GM12873 (cell line): Measurements from ENCODE around the gene PITX3.

Experiments used
- TF ChIP-seq, protein P1 (sequence below): IDR thresholded peaks from 2 replicates; pipeline ENCODE4 v1.5.1; 2012; ENCODE audit warnings: low read depth, mild to moderate bottlenecking, moderate library complexity, low read length, control low read depth; ENCODE audit not compliant: insufficient read depth; ENCODE audit errors: missing control alignments

Gene PITX3

DNA sequence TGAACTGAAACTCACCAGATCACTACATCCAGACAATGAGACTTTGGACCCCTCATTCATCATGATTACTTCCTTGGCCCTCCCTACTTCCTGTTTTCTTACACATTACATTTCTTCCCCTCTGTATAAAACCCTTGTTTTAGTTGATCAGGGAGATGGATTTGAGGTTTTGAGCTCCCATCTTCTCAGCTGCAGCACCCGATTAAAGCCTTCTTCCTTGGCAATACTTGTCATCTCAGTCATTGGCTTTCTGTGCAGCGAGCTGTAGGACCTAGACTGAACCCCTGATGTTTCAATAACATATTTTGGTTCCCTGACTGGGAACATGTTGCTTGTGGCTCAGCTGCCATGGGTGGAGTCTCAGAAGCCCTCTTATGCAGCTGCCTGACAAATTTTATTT lies 56.0 kb downstream of the PITX3 start:
- TF ChIP-seq, protein P1, sequence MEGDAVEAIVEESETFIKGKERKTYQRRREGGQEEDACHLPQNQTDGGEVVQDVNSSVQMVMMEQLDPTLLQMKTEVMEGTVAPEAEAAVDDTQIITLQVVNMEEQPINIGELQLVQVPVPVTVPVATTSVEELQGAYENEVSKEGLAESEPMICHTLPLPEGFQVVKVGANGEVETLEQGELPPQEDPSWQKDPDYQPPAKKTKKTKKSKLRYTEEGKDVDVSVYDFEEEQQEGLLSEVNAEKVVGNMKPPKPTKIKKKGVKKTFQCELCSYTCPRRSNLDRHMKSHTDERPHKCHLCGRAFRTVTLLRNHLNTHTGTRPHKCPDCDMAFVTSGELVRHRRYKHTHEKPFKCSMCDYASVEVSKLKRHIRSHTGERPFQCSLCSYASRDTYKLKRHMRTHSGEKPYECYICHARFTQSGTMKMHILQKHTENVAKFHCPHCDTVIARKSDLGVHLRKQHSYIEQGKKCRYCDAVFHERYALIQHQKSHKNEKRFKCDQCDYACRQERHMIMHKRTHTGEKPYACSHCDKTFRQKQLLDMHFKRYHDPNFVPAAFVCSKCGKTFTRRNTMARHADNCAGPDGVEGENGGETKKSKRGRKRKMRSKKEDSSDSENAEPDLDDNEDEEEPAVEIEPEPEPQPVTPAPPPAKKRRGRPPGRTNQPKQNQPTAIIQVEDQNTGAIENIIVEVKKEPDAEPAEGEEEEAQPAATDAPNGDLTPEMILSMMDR, result no peak

- TF ChIP-seq, protein P1, result no peak
These were observed 56.7 kb downstream of the PITX3 start for GRCh38 chr10:102184606-102185005.
